ENCODE results near the gene RNASE7. TPM values are rescaled to one million over a fixed set of nuclear protein-coding genes. Genes with fewer than 3 reads are reported as not detected.
"Not testable (repeated sequence)": the region's sequence is repeated elsewhere in the genome, so short reads cannot be mapped to it uniquely, and the experiment has no call there.

Gene RNASE7
- total RNA-seq, 1 experiment from 2014 or later: not detected

GRCh38 chr14:21023817-21024584, 18.2 kb upstream of the RNASE7 start:
- DNase-seq (ENCODE audit: low spot score): no peak

- DNase-seq (ENCODE audit: low spot score): peak; percentile 35
Observed at GRCh38 chr14:21024585-21025370, 17.4 kb upstream of the RNASE7 start, which contains the start of gene NDRG2. Gene NDRG2, minus strand, starts transcription at chr14:21025061. Its CDS starts 1,746 bp downstream, at chr14:21023315.

- no peak for DNase-seq (ENCODE audit: low spot score)
Observed at GRCh38 chr14:21025371-21026273, 16.5 kb upstream of the RNASE7 start.

DNA sequence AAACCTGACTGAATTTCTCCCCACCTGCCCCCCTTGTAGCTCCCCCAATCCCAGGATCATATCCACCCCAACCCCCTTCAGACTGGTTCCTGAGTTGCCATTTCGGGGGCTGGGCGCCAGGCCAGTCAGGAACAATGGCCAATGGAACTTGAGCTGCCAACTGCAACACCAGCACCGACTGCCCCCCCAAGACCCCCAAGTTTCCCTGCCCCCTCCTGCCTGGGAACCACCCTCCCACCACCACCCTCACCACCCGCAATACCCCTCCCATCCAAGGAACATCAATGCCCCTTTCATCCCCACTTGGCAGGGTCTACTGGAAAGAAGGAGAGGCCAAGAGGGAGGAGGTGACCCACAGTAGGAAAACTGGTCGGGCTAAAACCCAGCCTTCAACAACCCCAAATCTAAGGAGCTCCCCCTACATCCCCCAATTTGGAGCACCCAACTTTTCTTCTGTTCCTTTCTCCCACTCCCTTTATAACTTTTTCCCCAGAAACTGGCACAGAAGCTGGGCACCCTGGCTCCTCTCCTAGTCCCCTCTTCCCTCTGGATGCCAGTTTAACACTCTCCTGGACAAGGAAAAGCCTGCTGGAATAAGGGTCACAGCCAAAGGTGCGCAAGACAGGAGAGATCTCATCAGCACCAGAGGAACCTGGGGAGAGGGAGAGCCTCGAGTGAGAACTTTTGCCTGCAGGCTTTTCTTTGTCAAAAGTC, 15.7 kb upstream of the RNASE7 start:
- DNase-seq (ENCODE audit: low spot score): no peak

- no peak for DNase-seq (ENCODE audit: low spot score)
Observed at GRCh38 chr14:21026988-21027315, 15.2 kb upstream of the RNASE7 start.

DNA sequence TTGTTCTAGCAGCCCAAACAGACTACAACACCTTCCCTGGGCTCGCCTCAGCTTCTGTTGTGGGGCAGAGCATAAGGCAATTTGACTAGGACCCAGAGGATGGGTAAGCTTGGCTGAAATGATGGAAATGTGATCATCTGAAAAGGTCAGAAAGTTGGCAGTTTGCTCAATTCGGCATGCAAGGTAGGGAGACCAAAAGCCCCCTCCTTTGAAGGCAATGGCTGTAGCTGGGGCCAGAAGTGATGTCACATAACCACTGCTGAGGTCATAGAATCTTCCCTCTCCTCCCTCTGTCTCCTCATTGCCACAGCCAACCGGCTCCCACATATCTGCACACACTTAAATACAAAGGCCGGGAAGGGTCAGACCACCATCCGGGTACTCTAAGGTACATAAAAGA, 12.2 kb upstream of the RNASE7 start, which contains the start of gene TPPP2:
TPPP2 (plus strand) TSS at position 301 of the 400 bp plus-strand sequence. CDS start 365 bp downstream, outside the sequence.
- no peak for DNase-seq (ENCODE audit: low spot score)

DNA sequence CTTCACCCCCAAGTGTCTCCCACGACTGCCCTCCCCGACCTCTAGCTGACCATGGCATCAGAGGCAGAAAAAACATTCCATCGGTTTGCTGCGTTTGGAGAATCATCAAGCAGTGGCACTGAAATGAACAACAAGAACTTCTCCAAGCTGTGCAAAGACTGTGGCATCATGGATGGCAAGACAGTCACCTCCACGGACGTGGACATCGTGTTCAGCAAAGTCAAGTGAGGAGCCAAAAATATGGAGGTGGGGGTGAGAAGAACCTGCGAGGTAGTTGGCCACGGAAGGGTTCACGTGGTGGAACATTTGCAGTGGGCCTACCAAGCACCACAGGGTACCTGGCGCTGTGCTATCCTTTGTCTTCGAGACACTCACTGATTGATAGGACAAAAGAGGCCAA, 11.6 kb upstream of the RNASE7 start:
- no peak for DNase-seq (ENCODE audit: low spot score)

DNA sequence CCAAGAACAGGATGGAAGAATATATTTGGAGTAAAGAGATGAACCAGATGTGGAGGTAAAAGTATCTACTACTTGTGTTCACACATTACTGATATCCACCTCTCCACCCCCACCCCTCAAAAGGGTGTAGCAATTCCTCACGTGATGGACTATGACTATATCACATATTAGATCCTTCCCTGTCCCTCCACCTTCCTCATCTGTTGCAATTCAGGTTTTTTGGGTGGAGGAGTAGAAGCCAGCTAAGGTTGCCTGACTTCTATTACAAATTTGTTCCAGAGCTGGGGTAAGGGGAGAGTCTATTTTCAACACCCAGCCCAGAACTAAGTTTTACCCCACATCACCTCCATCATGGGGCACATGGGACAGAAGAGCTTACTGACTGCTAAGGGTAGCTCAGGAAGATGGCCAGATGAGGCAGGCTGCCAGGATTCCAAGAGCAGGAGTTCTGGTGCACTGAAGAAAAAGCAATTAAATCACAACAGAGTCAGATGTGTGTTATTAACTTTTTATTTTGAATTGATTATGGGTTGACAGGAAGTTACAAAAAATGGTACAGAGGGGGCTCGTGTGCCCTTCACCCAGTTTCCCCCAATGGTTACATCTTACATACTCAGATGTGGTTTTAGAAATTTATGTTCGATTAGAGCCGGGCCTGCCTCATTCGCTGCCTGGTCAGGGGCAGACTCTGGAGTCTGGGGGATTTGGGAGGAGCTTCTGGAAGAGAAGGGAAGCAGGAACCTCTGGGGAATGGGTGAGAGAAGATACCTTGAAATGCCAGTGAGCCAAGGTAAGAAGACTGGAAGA, 9.6 kb upstream of the RNASE7 start:
- no peak for DNase-seq (ENCODE audit: low spot score)

- DNase-seq (ENCODE audit: low spot score): no peak
Observed at GRCh38 chr14:21033133-21033698, 8.9 kb upstream of the RNASE7 start.

GRCh38 chr14:21034707-21035106, 7.5 kb upstream of the RNASE7 start, which contains the start of gene RNASE13:
Gene RNASE13, minus strand, starts transcription at chr14:21034807. Its CDS starts 519 bp downstream, at chr14:21034288.
- DNase-seq (ENCODE audit: low spot score): no peak

DNA sequence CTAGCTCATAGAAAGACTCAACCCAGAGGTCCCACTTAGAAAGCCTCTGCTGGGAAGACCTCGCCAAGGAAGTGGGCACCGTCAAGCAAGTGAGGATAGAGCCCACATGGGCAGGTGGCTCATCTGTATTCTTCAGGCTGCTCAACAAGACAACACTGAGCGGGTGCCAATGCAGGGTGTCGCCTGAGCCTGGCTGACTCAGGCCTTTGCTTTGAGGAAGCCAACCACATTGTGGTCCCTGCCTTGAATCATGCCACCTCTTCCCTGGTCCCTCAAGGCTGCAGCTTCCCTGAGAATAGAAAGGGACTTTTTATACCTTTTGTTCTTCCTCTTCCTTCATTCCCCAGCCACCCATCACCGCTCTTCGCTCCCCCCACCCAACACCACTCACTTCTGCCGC, 5.4 kb upstream of the RNASE7 start:
- DNase-seq (ENCODE audit: low spot score): no peak

DNA sequence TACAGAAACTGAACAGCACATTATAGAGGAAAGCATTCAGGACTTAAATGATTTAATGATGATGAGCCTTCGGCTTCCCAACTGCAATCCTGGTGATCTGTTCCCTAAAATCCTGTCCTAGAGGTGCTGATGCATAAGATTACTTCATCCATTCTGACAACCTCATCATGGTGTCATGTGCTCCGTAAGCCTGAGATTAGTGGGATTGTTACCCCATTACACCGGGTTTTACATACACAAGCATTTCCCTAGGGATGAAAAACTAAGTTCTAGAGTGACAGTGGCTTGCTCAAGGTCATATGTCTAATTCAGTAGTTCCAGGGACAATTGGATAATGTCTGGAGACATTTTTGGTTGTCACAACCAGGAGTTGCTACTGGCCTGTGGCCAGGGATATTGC, 5.0 kb upstream of the RNASE7 start:
- no peak for DNase-seq (ENCODE audit: low spot score)

DNA sequence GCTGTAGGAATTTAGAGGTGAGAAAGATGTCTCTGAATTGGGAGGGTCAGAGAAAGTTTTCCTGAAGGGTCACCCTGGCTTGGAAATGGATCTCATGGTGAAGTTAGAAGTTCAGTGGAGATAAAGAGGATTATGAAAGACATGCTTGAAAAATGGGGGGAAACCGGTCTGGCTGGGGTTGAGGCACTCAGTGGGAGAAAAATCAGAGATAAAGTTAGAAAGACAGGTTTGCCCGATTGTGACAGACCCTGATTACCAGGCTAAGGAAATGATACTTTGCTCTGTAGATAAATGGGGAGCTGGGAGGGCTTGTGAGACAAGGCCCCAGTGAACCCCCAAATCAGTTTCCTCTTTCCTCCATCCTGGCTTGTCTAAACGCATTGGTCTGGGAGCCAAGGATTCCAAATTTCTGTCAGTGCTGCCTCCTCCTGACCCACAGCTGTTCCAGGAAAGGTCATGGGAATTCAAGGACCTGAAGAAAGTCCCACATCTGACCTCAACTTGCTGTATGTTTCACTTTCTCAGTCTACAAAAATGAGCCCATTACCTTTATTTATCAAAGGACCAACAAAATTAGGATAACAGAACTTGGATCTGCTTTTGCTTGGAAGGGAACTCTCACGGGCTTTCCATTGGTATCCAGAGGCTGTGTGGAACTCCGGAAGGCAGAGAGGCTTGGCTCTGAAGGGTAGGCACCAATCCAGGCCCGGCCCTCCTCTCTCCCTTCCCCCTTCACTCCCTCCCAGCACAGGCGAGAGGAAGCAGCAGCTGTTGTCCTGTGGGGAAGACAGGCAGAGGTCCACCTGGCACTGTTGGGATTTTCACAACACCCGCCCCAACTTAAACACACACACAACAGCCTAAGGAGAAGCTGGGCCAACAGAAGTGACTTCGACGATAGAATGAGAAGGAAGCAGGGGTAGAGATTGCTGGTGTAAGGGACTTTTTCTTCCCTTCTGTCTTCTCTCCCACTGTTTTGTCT, 3.4 kb upstream of the RNASE7 start:
- DNase-seq (ENCODE audit: low spot score): no peak

DNA sequence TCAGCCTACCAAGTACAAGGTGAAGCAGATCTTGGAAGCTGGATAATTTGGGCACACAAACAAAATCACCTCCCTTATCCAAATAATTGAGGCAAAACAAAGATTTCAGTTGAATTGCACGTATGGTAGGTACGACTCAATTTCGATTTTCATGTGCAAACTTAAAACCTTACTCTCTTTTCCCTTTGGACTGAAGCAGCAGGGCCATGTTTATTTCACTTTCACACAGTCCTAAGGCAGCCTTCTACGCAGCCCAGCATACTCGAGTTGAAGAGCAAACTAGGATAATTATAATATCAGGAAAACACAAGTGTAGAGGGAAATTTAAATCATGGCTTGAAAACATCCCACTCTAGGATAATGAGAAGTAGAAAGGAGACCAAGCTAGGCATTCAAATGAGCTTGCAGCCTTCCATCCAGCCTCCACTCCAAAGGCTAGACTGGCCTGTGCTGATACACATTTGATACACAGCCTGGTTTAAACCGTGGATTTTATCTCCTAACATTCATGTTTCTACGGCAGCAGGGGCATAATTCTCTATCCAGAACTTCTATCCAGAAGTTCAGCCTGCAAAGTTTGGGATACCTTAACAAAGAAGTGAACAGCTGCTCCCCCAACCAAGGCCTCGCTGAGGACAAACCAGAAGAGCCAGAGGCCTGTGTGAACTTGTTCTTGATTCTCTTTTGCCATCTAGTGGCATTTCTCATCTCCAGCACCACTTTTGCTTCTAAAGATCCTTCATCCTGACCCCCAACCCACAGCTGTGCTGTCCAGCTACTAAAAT, 2.4 kb upstream of the RNASE7 start:
- DNase-seq (ENCODE audit: low spot score): peak; percentile 58

GRCh38 chr14:21040370-21040925, 1.7 kb upstream of the RNASE7 start:
- DNase-seq (ENCODE audit: low spot score): no peak

DNA sequence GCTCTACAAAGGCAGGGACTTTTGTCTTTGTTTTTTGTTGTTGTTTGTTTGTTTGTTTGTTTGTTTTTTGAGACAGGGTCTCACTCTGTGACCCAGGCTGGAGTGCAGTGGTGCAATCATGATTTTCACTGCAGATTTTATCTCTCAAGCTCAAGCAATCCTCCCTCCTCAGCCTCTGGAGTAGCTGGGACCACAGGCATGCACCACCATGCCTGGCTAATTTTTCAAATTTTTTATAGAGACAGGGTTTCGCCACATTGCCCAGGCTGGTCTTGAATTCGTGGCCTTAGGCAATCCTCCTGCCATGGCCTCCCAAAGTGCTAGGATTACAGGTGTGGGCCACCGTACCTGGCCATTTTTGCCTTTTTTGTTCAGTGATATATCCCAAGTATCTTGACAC, 1.2 kb upstream of the RNASE7 start:
- not testable (repeated sequence) for DNase-seq (ENCODE audit: low spot score)

DNA sequence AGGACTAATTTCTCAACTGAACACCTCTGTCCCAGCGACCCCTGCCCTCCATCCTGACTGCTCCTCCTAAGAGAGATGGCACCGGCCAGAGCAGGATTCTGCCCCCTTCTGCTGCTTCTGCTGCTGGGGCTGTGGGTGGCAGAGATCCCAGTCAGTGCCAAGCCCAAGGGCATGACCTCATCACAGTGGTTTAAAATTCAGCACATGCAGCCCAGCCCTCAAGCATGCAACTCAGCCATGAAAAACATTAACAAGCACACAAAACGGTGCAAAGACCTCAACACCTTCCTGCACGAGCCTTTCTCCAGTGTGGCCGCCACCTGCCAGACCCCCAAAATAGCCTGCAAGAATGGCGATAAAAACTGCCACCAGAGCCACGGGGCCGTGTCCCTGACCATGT, 756 bp downstream of the RNASE7 start:
- DNase-seq (ENCODE audit: low spot score): no peak
